HG03558 (cell line): ENCODE results near the gene PRPF8.

Source experiments
- ATAC-seq: cut with Tn5 transposase; IDR thresholded peaks from one replicate; pipeline ENCODE4 v1.9.1; 2021; ENCODE audit warnings: moderate number of reproducible peaks; ENCODE audit not compliant: unreplicated experiment; ENCODE audit errors: extremely low read depth

PRPF8 gene

GRCh38 chr17:1604831-1605528 lies 79.7 kb downstream of the PRPF8 start:
- no peak for ATAC-seq

- no peak for ATAC-seq
Observed at GRCh38 chr17:1601571-1601970, 83.1 kb downstream of the PRPF8 start.
